Cerebellar cortex (tissue), 1 donor: ENCODE results near the gene PCSK6.

ENCODE experiments used
- DNase-seq: peaks from one replicate; pipeline ENCODE4 v3.0.0-alpha.2; 2015; ENCODE audit warnings: low spot score

PCSK6 gene

DNA sequence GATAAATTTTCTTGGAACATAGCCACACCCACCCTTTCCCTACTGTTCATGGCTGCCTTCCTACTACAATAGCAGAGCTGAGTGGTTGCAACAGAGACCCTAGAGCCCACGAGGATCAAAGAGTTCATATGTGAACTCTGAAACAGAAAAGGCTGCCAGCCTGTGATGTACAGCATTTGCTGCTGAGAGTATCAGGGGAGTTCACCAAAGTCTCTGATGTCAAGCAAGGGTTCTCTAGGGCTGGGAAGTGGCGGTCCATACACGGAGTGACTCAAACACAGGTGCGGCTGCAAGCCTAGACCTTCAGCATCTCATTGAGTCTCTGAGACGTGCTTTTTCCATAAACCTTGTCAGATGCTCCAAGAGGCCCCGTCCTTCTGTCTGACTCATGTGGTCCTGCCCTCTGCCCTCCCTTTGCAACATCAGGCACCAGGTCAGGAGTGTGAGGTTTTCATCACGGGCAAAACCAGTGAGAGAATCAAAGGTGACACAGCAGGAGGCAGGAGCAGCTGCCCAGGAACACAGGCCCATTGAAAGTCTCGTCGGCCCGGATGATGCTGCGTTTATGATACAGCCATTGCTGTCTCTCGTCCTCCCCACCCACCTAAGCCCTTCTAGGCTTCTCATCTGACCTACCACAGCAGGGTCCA, 42.9 kb downstream of the PCSK6 start:
- no peak for DNase-seq

DNA sequence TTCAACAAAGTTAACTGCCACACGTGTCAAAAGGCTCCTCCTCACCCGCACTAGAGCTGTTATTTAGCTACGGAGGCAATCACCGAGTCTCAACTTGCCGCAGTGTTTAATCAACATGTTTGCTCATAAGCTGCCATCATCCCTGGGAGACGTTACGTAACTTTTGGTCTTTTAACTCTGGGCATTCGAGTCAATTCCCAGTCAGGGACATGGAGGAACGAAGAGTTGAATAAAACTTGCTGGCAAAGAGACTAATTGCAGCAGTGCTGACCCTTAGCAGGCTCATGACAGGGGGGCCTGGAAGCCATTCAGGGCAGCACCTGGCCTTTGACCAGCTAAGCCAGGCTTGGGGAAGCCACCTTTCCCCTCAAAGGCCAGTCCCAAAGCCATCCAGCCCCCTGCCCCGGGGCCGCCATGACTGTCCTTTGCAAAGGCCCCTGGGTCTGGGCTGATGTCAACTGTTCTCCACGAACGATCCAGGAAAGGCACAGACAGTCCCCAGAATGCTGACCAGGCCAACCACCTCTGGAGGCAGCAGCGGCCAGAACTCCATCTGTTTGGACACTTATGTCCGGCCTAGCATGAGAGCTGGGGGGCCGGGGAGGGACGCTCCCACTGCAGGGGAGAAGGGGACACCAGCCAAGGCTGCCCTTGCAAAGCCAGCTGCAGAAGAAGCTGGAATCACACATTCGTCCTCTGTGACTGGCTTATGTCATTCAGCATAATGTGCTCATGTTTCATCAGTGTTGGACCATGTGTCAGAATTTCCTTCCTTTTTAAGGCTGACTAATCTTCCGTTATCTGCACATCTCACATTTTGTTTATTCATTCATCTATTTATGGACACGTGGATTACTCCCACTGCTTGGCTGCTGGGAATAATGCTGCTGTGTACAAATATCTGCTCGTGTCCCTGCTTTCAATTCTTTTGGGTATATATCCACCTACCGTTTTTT, 43.7 kb downstream of the PCSK6 start:
- DNase-seq: no peak

DNA sequence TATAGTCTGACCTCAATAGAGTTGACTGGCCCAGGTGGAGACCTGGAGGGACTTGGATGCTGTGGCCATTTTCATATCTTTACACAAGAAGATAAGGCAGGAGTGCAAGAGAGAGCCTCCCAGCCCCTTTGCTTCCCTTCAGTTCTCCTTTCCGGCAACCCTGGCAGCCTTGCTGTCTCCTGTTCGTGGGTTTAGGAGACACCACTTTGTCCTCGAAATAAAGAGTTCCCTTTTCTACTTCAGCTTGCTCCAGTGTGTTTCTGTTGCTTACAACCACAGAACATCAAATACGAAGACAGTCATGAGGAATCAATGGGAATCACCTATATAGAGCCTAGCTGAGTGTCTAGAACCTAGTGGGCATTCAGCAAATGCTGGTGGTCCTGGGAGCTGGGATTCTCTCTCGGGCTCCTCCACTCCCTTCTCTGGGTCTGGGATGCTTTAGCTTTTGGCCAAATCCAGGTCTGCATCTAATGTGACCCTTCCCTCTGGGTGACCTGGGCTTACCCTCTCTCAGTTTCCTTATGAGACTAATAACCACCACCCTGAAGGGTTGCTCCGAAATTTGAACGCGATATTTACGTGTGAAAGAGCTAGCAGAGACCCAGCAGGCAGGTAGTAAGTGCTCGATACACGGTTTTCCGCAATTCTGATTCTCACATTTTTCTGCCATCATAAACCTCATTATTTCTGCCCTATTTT, 44.5 kb downstream of the PCSK6 start:
- no peak for DNase-seq

DNA sequence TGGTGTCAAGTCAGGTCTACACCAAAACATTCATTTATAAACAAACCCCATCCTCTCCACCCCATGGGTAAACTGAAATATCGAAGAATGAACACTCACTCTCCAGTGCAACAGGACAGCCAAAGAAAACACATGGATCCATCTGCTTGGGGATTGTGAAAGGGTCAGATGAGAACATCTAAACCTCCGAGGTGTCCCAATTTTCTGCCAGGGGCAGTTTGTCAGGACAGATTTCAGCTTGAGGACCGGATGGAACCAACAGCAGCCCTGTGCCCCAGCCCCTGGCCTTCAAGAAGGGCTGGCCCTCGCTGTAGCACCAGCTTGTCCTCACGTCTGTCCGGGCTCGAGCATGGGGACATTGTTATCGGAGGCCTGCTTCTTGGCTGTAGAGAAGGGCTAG, 45.5 kb downstream of the PCSK6 start:
- DNase-seq: no peak

DNA sequence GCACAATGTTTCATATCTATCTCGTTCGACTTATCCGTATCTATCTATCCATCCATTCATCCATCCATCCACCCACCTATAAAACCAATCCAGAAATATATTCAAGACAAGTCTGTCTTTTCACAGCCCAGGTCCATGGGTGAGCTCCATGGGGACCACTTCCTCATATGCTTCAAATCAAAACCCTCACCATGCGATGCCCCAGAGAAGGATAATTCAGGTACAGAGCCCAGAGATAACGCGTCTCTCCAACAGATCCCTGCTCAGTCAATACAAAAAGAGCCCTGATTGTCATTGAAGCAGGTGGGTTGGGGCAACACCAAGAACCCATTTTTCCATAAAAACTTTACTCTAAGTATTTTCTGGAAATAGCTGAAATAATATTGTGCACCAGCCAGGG, 47.2 kb downstream of the PCSK6 start:
- DNase-seq: no peak

DNA sequence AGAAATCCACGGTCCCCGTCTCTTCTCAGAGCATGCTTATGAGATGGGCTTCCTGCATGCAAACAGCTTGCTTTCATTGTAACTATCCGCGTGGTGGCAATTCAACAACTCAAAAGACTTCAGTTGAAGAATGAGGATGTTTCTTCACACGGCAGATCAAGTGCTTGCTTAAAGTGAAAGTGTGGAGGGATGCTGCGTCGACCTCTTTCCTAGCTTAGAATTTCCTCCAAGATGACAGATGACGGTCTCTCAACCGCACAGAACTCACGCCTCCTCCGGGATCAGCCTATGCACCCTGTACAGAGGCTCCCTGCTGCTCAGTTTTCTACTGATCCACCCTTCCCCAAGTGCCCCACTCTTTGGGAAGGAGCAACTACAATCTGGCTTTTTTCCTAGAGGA, 47.8 kb downstream of the PCSK6 start:
- DNase-seq: no peak

DNA sequence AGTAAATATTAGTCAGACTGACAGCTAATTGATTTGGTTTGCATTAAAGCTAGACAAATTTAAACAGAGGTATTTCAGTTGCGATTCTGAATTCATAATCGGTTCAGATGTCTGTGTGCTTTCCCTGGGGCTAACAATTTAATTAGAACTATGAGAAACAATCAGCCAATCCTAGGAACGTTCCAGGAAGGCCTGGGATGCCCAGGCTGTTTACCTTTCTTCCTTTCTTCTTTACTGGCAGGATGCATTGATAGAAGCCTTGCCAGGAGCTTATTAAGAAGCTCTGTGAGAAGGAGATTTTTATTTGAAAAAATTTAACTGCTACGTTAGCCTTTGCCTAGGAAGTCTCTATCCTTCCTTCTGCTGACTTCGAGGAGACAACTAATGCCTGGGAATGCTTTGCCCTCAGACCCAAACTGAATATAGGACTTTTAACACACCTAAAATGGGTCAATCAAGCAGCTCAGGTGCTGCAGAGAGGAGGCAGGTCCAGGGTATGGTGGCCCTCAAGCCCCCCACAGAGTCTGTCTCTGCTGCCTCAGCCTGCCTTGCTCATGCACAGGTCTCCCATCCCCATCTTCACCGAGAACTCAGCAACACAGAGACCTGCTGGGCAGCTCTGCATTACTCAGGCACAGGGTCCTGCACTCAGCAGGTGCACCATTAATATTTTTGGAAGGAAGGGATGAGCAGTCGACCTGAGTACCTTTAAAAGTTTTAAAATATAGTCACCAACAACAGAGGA, 48.5 kb downstream of the PCSK6 start:
- no peak for DNase-seq

DNA sequence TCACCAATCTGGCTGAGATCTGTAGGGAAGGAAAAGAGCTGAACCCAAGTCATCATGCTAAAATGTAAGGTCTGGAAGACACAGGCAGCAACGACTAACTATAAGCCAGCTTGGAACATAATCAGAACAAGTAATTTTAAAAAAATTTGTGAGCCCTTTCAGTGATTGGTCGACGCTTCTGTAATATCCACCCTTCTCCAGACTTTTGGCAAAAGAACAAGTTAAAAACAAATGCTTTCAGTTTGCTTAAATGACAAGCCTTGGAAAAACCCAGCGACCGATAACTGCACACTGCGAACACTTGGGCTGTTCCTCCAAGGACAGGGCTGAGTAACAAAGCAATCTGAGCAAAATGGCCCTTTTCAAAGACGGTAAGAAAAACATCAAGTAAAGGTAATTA, 49.6 kb downstream of the PCSK6 start:
- no peak for DNase-seq

DNA sequence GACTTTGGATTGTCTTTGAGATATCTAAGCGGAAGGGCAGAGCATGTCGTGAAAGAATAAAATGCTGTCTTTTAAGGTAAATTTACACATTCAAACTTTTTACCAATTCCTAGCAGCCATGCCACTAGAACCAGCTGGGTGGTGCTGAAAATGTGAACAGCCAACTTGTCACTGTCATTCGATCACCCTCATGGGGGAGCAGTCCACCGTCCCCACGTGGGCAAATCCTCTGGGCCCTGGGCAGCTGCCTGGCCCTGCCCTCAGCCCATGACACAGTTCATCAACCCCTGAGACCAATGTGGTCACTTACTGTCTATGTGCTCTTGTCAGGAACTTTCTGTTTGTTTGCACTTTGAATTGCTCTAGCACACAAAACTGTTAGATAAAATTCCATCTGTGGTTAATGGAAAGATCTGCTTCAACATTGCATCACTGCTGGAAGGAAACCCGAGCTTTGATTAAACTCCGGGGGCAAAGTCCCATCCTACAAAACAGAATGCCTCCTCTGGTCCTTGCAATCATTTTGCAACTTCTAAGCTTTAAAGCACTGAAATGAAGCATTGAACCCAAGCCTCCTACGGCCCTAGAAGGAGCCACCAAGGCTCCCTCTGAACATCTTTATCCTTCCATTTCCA, 50.1 kb downstream of the PCSK6 start:
- no peak for DNase-seq

DNA sequence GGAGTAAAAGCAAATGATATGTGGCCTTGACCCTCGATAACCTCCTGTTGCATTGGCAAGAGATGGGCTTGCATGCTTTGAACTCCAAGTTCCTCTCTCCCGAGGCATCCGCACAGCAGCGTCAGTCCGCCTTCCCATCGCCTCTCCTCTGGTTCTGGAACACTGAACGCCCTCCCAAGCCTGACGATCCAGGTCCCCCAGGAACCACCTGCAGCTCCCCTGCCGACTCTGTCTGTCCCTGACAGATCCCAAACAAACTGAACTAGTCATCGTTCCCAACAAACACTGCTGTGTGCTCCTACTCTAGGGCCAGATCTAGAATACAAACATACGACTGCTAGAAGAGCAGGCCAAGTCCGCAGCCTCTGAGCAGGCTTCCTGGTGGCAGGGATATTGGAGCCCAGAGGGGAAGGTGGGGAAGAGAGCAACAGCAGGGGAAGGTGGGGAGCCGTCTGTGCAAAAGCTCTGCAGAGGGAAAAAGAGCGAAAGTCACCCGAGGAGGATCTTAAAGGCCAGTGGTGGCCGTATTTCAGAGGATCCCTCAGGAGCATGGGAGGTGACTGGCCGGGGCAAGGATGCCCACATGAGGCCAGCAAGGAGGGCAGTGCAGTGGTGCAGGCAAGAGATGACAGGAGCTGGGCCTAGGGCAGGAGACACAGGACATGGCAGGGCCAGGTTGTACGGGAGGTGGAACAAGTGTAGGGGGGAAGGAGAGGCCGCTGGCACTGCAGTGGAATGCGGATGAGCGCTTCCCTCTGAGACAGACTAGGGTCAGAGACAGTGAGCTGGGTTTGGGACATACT, 50.8 kb downstream of the PCSK6 start:
- no peak for DNase-seq

DNA sequence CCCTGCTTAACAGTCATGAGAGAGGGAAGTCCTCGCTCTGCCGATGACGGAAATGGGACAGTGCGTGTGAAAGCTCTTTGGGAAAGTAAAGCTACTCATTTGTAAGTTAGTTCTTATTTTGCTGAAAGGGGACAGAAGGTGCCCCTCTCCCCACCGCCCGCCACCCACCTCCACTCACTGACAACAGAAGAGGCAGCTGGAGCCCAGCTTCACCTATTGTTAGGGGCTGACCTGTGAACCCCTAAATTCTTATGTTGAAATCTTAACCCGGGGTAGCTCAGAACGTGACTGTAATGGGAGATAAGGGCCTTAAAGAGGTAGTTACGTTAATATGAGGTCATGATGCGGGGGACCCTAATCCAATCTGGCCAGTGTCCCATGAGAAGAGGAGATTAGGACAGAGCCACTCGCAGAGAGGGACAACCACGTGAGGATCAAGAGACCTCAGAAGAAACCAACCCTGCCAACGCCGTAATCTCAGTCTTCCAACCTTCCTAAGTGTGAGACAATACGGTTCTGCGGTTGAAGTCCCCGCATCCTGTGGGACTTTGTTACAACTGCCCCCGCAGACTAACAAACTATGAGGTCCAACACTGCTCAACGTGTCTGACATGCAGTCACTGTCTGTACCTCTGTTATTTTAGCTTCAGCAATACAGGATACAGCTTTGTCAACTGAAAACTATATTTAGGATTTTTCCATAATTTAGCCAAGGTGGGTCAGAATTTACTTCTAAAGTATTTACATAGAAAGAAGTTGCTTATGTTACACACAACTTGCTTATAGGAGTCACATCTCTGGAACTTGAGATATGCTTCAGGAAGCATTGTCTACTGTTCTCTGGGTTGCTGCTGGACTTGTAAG, 51.7 kb downstream of the PCSK6 start:
- DNase-seq: no peak

DNA sequence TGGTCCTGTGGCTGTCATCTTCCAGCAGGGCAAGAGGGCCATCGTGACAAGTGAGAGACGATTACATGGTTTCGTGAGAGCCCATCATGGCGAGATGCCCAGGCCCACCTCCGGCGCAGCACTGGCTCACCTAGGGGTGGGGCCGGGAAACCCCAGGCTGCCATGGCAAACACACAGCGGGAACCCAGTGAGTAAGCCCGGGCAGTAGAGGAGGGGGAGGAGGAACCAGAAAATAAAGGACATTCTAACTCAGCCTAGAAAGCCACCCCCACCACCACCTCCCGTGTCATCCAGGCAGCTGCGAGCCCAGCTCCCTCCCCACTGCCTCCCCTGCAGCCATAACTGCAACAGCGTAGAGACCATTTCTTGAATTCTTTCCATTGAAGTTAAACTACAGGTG, 52.3 kb downstream of the PCSK6 start:
- DNase-seq: no peak

DNA sequence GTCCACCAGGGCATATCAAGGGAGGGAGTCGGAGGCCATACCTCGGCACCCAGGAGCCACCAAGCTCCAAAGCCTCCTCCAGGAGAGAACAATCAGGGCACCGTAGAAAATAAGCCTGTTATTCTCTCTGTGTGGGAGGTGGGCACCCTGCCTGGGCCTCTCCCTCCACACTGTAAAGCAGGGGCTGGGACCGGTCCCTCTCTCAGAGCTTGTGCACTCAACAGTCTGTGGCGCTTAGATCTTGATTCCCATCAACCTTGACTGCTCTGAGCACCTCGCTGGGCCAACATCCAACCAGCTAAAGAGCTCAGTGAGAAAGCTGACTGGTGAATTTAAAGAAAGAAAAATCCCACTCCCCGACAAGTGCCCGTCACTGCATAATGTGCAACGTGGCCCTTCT, 53.0 kb downstream of the PCSK6 start:
- no peak for DNase-seq

DNA sequence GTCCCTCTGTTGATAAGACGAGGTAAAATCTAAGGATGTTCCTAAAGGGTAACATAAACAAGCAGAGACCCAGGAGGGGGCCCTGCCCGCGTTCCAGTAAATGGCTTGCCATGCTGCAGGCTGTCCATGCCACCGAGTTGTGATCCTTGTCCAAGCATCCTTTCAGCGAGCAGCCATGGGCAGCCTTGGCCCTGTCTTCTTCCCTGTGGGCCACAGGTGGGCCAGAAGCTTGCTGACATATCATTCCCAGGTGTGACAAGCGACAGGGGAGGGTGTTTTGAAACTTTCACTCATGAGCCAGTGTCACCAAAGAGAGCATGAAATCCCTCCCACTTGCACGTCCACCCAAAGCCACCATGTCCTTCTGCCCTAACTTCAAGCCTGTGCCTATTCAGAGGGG, 53.7 kb downstream of the PCSK6 start:
- DNase-seq: no peak

DNA sequence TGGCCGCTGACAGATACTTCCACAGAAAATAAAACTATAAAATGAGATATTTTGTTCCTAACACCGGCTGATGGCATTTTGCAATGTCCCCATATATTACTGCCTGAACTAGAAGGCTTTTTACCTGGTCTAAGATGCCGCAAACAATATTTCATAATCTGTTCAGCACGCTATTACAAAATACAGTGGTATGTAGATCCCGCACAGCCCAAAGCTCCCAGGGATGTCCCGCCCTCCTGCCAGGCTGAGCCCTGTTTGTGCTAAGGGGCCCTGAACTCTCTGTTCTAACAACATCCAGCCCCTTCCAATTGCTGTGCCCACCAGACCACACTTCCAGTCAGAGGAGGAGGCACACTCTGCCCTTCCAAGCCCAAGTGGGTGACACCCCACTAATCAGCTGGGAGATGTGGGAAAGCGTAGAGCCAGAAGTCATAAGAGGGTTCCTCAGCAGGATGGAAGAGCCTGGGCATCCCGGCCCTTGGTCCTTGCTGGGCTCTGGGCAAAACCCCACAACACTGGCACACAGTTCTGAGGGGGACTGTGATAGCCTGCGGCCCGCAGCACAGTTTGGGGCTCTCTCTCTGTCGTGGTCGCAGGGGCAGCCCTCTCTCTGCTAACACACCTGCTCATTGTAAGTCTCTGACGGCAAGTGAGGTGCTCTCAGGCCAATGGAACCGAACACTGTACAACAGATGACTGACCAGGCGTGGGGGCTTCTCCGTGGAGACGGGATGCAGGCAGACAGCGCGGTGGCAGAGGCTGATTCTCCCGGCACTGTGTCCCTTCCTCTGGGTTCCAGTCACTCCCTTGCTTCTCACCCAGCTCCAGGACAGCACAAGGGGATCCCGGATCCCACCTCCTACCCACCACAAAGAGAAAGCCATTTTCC, 55.2 kb downstream of the PCSK6 start:
- DNase-seq: no peak

DNA sequence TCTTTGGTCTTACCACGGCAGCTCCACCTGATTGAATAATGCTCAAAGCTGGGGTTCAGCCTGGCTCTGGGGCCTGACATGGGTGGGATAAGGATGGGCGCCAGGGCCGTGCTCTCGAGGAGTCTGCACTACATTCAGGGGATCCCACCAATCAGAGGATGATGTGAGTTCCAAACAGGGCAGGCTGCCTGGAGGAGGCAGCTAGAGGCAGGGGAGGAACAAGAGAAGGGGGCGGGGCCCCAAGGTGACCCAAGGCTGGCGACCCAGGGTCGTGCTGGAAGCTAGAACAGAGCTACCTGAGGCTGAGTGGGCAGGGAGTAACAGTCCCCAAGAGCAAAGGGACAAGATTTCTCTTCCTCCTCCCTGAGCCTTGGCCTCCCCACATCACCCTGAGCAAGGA, 56.1 kb downstream of the PCSK6 start:
- no peak for DNase-seq

DNA sequence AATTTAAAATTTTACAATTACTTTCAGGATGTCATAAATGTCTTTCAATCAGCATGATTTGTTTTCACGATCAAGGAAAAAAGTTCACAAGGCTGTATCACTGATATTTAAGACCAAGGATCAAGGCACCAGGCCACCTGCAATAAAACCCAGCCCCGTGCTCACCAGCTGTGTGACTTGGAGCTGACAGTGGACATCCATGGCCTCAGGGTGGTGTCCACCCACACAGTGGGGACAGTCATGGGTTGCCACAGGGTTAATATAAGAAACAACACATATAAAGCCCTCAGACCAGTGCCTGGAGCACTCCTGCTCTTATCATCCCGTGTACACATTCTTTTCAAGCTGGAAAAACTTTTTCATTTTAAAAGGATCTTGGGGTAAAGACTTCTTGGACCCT, 56.5 kb downstream of the PCSK6 start:
- no peak for DNase-seq

DNA sequence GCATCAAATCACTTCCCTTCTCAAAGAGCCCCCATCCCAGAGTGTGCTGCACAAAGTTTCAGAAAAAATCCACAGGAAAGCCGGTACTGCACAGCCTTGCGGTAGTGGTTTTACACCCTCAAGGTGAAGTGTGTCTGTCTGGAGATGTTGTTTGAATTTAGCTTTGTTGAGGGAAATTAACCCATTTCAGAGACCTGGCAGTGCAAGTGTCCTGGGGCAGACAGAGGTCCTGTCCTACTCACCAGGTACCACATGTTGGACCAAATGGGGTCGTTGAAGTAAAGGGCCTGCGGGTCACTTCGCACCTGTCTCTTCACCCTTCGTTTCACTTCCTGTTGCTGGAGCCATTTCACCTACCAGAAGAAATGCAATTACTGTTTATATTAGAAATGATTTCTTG, 57.8 kb downstream of the PCSK6 start:
- no peak for DNase-seq

DNA sequence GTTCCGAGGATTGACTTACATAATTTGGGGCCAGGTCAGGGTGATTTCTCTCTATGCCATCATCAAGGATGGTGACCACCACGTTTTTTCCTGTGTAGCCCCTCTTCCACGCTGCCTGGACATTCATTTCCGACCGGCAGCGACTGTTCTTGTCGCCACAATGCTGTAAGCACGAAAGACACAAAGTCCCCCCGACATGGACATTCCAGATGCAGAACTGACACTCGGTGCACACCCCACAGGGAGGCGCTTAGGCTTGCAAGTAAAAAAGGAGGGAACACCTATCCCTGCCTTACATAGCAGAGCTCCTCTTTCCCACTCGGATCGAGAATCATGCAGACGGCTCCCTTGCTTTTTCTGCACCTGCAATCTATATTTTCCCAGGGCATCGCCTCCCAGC, 58.2 kb downstream of the PCSK6 start:
- no peak for DNase-seq
